Neural crest cell (in vitro differentiated cells): ENCODE results near the gene SLC44A5. TPM values are rescaled to one million over a fixed set of nuclear protein-coding genes. Genes with fewer than 3 reads are reported as not detected.

Experiments
- DNase-seq: peaks from one replicate; pipeline ENCODE4 v3.0.0; 2021; ENCODE audit warnings: low read depth, mixed read lengths, low spot score
- H3K27ac Mint-ChIP-seq: one replicate; pipeline ENCODE4 v1.8.0; 2021; ENCODE audit warnings: mild to moderate bottlenecking, mixed read lengths; ENCODE audit not compliant: unreplicated experiment
- H3K27me3 Mint-ChIP-seq: 2 replicates; pipeline ENCODE4 v1.8.0; 2021; ENCODE audit warnings: low read depth, mild to moderate bottlenecking, mixed read lengths
- H3K36me3 Mint-ChIP-seq: 2 replicates; pipeline ENCODE4 v1.8.0; 2021; ENCODE audit warnings: low read depth, mild to moderate bottlenecking, mixed read lengths
- H3K4me1 Mint-ChIP-seq: 2 replicates; pipeline ENCODE4 v1.8.0; 2021; ENCODE audit warnings: mixed read lengths
- H3K4me3 Mint-ChIP-seq: one replicate; pipeline ENCODE4 v1.8.0; 2021; ENCODE audit warnings: mild to moderate bottlenecking, mixed read lengths
- H3K9me3 Mint-ChIP-seq: 2 replicates; pipeline ENCODE4 v1.8.0; 2021; ENCODE audit warnings: mixed read lengths
- total RNA-seq: library from RNA; stranded (reverse); gene quantifications from 2 replicates; pipeline ENCODE4 v1.2.1, GENCODE V29; 2021
- TF ChIP-seq, protein P1 (sequence below): fragments of 200-600 bp; sonication (generic); conservative IDR thresholded peaks from 2 replicates; pipeline ENCODE4 v1.5.0; 2021; ENCODE audit warnings: antibody characterized with exemption, mild to moderate bottlenecking

The SLC44A5 gene
- total RNA-seq, 1 donor from 2014 or later: 9.7 TPM

DNA sequence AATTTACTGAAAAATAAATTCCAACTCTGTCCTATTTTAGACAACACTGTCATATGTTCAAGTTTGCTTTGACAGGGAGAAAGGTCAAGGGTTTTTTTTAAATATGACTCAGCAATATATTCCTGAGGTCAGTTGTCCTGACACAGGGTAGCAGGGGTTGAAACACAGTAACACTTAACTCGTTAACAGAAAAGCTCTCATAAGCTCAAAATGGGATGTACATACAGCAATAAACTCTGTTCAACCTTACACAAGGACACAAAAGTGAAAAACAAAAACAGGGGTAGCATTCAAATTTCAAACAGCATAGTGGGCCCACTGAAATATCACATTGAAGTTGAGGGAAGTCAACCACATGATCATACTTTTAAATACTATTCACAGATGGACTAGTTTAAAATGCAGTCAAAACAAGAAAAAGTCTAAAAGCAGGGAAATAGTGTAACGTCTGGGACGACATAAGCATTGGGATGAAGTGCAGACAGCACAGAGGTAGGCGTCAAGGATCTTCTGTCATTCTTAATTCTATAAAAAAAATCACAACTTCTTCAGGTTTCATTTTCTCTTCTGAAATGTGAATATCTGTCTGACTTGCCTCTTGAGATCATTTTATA is 89.9 kb downstream of the SLC44A5 start:
- no peak for DNase-seq
- TF ChIP-seq, protein P1, sequence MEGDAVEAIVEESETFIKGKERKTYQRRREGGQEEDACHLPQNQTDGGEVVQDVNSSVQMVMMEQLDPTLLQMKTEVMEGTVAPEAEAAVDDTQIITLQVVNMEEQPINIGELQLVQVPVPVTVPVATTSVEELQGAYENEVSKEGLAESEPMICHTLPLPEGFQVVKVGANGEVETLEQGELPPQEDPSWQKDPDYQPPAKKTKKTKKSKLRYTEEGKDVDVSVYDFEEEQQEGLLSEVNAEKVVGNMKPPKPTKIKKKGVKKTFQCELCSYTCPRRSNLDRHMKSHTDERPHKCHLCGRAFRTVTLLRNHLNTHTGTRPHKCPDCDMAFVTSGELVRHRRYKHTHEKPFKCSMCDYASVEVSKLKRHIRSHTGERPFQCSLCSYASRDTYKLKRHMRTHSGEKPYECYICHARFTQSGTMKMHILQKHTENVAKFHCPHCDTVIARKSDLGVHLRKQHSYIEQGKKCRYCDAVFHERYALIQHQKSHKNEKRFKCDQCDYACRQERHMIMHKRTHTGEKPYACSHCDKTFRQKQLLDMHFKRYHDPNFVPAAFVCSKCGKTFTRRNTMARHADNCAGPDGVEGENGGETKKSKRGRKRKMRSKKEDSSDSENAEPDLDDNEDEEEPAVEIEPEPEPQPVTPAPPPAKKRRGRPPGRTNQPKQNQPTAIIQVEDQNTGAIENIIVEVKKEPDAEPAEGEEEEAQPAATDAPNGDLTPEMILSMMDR: no peak
- Mint-ChIP-seq H3K36me3 (no peaks in the 10 kb centered on the region), H3K27me3 (no peaks in the 10 kb centered on the region), H3K4me1 (peaks cover 48% of the 10 kb centered on the region), H3K9me3 (no peaks in the 10 kb centered on the region), H3K4me3 (no peak overlapping the region), H3K27ac (peak overlapping the region; percentile 20)

DNA sequence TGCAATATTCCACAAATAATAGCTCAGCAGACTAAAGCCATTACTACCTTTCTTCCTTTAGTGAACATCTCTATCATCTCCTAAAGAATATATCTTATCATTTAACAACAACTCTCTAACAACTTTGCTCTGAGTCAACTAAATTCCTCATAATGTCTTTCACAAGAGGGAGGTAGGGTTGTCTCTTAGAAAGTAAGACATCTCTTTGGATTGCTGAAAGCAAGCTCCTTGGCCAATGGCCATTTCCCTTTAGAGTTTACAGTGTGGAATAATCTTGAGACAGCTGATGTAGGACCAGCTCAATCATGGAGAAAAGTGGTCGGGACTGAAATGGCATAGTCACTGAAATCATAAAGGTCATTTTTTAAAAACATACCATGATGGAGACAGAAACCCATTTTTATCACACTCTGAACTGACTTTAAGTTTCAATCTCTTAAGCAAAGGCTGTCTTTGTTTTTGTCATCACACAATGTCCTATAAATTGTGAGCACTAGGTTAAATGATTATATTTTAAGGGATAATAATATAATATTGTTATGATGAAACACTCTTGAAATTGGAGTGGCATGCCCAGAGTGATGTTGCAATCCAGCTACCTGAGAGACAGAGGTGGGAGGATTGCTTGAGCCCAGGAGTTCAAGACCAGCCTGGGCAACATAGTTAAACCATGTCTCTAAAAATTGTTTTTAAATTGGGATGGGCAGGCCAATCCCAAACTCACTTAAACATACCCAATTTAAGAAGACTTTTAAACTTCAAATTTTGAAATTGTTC is 91.1 kb downstream of the SLC44A5 start:
- no peaks in the 10 kb centered on the region for H3K27me3 Mint-ChIP-seq
- H3K4me1 Mint-ChIP-seq: peaks cover 53% of the 10 kb centered on the region
- H3K27ac Mint-ChIP-seq: no peak overlapping the region
- H3K9me3 Mint-ChIP-seq: no peaks in the 10 kb centered on the region
- TF ChIP-seq, protein P1: no peak
- peaks cover 2% of the 10 kb centered on the region for H3K36me3 Mint-ChIP-seq
- no peak overlapping the region for H3K4me3 Mint-ChIP-seq
- no peak for DNase-seq

GRCh38 chr1:75518686-75519085 is 92.2 kb downstream of the SLC44A5 start:
- Mint-ChIP-seq H3K27ac (no peak overlapping the region), H3K4me3 (no peak overlapping the region), H3K4me1 (peaks cover 53% of the 10 kb centered on the region), H3K27me3 (no peaks in the 10 kb centered on the region), H3K36me3 (peaks cover 2% of the 10 kb centered on the region), H3K9me3 (no peaks in the 10 kb centered on the region)
- TF ChIP-seq, protein P1: no peak
- DNase-seq: no peak

- no peak overlapping the region for H3K4me3 Mint-ChIP-seq
- TF ChIP-seq, protein P1: no peak
- no peak for DNase-seq
- no peak overlapping the region for H3K27ac Mint-ChIP-seq
- H3K27me3 Mint-ChIP-seq: no peaks in the 10 kb centered on the region
- H3K36me3 Mint-ChIP-seq: peaks cover 8% of the 10 kb centered on the region
- H3K4me1 Mint-ChIP-seq: peaks cover 24% of the 10 kb centered on the region
- H3K9me3 Mint-ChIP-seq: peaks cover 8% of the 10 kb centered on the region
Measured at GRCh38 chr1:75514270-75514669, 96.6 kb downstream of the SLC44A5 start.

- Mint-ChIP-seq H3K27me3 (no peaks in the 10 kb centered on the region), H3K27ac (no peak overlapping the region), H3K4me1 (no peaks in the 10 kb centered on the region), H3K36me3 (peaks cover 15% of the 10 kb centered on the region), H3K9me3 (peaks cover 13% of the 10 kb centered on the region), H3K4me3 (no peak overlapping the region)
- TF ChIP-seq, protein P1: no peak
- DNase-seq: no peak
Measured at GRCh38 chr1:75506976-75507375, 103.9 kb downstream of the SLC44A5 start.
